HG02852 (cell line): ENCODE measurements around the gene SPAG9.
A peak's percentile ranks its signal among the peaks of the same experiment; 100 is the strongest.
"Not testable (repeated sequence)": the region's sequence is repeated elsewhere in the genome, so short reads cannot be mapped to it uniquely, and the experiment has no call there.

Experiments used
- ATAC-seq: cut with Tn5 transposase; IDR thresholded peaks from one replicate; pipeline ENCODE4 v1.9.1; 2021; ENCODE audit warnings: mild to moderate bottlenecking, moderate library complexity; ENCODE audit not compliant: unreplicated experiment

SPAG9 gene

GRCh38 chr17:51144266-51145022, 23.8 kb upstream of the SPAG9 start:
- ATAC-seq, result no peak

DNA sequence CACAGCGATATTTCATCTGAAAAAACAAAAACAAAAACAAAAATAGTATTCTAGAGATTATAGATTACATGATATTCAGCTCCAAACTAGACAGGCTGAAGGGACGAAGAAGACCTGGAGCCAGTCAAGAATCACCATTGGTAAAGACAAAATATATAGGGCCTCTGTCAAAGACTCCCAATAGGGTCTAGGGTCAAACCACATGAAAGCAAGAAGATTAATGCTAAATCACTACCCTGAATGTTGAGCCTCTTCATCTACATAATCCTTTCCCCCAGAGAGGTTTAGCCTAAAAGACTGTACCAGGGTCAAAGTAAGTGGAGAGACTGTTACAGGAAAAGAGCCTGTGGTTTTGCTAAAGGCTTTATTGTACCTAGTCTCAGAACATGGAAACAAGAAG, 21.9 kb upstream of the SPAG9 start:
- no peak for ATAC-seq

GRCh38 chr17:51135956-51136355, 15.3 kb upstream of the SPAG9 start:
- no peak for ATAC-seq

GRCh38 chr17:51133365-51133764, 12.7 kb upstream of the SPAG9 start:
- no peak for ATAC-seq

DNA sequence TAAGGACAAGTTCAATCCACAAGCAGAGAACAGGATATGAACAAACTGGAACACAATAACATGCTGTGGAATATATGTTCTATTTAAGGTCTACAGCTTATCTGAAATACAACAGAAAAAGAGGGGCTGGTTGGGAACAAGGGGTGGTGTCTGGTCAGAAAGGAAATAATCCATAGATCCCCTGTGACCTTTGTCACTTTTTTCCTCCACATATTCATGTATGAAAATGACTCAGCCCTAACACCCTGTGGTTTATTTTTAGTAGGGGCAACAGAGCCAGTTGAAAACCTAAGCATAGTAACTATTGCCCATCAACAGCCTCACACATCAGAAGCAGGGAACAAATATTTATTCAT, 12.3 kb upstream of the SPAG9 start:
- no peak for ATAC-seq

DNA sequence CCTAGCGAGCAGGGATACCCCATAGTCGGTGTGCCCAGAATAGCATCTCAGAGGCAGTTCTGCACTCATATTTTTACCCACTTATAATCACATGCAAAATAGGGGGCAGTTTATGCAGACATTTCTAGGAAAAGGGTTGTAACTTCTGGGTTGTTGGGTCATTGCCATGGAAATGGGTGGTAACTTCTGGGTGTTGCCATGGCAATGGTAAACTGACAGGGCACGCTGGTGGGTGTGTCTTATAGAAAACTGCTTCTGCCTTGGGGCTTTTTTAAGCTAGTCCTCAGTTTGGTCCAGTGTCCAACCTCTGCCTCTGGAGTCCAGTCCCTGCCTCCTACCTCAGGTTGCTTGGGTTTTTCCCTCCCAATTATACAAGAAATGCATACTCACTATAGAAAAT, 7.4 kb upstream of the SPAG9 start:
- no peak for ATAC-seq

- ATAC-seq, result no peak
These were observed 4.2 kb upstream of the SPAG9 start for GRCh38 chr17:51124640-51125503.

GRCh38 chr17:51122473-51123115, 1.9 kb upstream of the SPAG9 start:
- ATAC-seq, result not testable (repeated sequence)

DNA sequence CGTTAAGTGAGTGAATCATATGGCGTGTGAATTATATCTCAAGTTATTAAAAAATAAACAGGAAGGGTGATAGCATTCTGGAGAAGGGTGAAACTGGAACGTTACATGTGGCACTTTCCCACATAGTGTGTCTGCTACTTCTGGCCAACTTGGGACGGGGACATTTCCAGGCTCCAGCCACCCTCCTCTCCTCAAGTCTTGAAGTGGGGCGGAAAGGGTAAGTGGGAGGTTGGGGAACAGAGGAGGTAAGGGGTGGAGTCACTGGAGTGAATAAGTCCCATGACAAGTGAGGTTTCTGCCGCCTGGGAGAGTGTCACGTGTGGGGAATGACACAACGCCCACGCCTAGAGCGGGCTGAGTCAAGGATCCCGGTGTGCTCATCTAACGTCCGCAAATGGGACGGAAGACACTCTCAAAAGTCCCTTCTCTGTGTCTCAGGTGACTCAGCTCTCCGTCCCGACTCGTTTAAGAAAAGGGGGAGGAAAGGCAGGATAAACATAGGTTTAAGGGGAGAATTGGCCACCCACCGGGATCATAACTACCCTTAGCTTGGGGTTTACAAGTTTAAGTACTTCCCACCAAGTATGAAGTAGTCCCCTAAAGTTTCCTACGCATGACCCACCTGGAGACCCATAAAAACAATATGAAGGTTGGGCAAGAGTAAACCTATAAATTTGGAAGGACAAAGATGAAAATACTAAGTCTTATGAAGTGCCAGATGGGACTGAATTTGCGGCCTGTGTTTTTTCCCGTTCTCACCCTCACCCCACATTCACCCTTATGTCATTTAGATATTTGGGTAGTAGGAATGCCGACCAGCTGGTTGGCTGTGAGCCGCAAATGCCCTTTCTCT, 1.2 kb upstream of the SPAG9 start:
- ATAC-seq, result peak; percentile 33

DNA sequence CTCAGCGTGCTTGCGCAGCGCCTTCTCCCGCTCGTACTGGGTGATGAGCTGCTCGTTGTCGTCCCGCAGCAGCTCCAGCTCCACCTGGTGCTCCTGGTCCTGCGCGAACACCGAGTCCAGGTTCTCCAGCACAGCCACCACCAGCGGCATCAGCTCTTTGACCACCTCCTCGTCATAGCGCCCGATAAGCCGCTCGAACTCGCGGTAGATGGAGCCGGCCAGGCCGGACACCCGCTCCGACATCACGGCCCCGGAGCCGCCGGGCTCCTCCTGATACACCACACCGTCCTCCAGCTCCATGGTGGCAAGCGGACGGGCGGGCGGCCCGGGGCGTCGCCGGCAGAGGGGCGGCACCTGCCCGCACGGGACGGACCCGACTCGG, 320 bp downstream of the SPAG9 start:
- peak; percentile 32 for ATAC-seq

DNA sequence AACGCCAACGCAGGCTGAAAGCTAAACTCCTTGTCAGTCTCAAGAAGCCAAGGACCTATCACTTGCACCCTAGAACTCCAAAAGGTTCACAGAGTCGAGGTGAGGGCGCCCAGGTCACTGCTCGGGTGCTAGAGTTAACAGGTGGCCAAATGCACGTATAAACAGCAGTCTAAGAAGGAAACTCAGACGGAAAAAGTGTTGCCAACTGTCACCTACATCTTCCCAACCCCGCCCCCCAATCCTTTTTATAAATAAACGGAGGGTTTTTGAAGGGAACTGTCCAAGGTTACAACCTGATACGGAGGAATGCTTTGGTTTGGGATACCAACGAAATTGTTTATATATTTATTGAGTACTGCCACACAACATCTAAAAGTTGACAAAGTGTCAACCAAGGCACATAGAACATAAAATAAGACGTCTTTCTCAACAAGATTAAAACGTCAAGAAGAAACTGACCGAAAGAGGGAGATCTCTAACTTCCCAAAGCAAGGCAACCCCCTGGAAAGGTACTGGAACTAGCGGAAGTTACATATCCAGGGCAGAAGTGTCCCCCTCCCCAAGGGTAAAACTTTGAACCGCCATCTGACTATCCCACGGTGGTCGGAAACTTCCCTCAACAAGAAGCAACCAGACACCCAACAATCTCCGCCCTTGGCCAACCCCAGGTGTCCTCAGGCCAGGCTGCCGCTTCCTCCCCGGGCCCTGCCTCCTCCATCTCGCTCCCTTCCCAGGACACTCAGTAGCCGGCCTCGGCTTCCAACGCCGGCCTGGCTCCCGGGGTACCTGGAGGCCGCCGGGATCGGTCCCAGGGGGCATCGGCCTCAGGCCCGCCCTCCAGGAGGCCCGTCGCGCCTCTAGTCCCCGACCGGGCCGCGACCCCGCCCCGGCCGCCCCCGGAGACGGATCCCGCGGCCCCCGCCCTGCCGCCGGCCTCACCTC, 982 bp downstream of the SPAG9 start:
- peak; percentile 26 for ATAC-seq

DNA sequence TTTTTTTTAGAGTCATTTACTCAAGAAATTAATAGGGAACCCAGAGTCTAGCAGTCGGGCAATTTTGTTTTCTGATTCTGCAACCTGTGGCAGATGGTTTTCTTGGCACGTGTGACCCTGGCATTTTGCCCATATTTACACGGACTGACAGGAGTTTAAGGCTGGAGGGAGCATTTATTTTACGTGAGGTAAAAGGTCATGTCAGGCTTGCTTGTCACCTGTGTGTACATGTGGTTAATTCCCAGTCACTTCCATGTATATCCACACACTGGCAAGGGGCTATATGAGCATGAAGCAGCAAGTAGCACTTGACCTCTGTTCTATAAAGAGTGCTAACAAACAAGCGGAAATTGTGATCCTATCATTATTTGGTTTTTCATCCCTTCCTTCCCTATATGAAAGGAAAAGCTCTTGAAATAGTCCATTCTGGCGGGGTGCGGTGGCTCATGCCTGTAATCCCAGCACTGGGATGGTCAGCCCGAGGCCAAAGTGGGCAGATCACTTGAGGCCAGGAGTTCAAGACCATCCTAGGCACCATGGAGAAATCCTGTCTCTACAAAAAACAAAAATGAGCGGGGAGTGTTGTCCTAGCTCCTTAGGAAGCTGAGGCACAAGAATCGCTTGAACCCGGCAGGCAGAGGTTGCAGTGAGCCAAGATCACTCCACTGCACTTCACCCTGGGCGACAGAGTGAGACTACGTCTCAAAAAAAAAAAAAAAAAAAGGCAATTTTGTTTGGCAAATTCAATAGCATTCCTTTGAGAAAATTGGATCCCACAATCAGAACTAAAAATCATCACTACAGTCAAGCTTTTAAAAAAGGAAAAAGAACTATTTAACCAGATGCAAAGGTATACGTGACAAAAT, 2.1 kb downstream of the SPAG9 start:
- ATAC-seq, result no peak

GRCh38 chr17:51115179-51115578, 5.5 kb downstream of the SPAG9 start:
- ATAC-seq, result no peak

- not testable (repeated sequence) for ATAC-seq
These were observed 8.1 kb downstream of the SPAG9 start for GRCh38 chr17:51112303-51113222.

- no peak for ATAC-seq
These were observed 12.9 kb downstream of the SPAG9 start for GRCh38 chr17:51107778-51108177.

DNA sequence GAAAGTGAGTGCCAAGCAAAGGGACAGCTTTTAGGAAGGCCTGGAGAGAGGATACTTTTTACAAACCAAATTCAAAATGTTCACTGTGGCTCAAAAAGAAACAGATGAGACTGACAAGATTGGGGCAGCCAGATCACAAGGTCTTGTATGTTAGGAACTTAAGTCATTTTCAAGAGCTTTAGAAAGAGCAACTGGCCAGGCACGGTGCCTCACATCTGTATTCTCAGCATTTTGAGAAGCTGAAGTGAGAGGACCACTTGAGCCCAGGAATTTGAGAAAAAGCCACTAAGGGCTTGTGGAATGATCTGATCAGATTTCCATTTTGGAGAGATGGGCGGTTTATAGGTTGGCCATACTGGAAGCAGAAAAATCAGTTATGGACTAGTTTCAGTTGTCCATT, 17.2 kb downstream of the SPAG9 start:
- no peak for ATAC-seq

DNA sequence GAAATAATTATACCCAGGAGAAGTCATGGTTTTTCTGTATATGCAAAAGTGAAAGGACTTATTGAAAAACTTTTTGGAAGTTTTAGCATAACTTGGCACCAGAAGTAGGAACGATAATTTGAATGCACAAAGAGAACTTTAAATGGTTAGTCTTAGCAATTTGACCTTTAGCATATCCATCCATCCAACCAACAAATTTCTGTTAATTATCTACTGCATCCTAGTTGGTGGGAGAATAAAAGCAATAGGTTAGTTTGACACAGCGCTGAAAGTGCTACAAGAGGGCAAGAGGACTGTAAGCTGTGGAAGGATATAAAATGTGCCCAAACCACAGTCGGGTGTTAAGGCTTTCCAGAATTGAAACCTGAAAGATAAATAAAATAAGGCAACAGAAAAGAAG, 17.6 kb downstream of the SPAG9 start:
- ATAC-seq, result no peak
